HG03432 (cell line): ENCODE results near the gene CACYBP.
"Not testable (repeated sequence)": the region's sequence is repeated elsewhere in the genome, so short reads cannot be mapped to it uniquely, and the experiment has no call there.

Experiments
- ATAC-seq: cut with Tn5 transposase; IDR thresholded peaks from one replicate; pipeline ENCODE4 v1.9.1; 2021; ENCODE audit warnings: mild to moderate bottlenecking, moderate library complexity; ENCODE audit not compliant: unreplicated experiment

The CACYBP gene

DNA sequence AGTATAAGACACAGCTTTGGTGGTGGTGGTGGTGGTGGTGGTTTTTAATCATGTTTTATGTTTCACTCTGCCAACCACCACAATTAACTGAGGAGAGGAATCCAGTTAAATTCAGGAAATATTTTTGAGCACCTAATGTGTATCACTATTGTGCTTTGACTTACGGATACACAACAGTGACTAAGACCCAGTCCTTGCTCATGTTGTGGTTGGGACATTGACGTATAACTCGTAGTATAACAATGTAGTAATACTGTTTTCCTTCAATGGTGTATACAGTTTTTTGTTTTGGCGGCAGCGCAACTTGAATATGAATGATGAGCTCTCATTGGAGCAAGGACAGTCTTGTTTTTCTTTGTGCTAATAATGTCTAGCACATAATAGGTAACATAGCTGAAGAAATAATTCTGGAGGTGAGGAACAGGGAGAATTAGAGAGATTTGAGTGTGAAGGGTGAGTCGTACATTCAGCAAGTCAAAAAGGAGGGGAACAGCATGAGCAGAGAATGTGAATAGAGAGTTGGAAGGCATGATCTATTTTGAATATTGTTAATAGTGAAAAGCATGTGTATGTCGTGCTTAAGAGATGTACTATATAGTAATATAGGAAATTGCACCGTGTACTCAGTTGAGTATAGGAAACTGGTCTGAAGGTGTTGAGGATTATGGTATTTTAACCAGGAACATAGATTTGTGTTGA is 5.5 kb downstream of the CACYBP start:
- no peak for ATAC-seq

DNA sequence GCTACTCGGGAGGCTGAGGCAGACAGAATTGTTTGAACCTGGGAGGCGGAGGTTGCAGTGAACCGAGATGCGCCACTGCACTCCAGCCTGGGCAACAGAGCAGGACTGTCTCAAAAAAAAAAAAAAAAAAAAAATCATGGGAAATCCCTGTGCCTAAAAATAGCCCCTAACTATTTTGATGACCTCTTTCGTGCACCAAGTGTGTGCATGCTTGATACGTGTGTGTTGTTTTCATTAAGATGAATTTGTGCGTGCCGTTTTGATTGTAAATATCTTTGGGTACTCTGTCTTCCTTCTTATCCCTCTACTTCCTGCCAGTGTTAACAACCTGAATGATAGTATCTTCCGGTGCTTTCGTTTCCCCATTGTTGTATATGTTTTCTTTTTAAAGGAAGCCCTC is 9.8 kb downstream of the CACYBP start:
- ATAC-seq = no peak

DNA sequence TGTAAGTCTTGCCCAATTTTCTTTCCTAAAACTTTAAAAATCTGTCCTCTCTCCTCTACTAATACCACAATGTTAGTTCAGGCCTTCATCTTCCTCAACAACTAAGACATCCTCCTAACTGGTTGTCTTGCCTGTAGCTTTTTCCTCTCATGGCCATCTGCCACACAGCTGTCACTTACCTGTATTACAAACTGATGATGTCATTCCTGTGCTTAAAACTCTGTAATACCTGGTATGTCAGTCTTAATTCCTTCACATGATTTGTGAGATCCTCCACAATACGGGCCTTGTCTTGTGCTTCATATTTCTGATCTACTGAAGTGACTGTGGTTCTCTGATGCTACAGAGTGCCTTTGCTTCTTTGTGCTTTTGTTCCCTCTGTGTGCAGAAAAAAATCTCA is 13.7 kb downstream of the CACYBP start:
- no peak for ATAC-seq

DNA sequence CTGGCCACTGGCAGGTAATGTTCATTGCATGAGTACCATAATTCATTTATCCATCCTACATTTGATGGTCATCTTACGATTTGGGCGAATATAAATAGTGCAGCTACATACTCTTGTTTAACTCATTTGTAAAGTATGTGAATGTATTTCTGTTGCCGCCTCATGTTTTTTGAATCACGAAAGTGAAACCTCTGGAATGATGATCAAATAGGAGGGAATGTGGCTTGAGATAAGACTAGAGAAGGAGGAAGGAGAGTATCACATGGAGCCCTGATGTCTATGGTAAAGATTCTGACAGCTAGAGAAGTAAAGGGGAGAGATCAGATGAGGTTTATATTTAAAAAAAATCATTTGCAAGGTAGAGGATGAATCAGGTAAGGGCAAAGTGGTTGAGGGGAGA is 15.5 kb downstream of the CACYBP start:
- ATAC-seq = no peak

DNA sequence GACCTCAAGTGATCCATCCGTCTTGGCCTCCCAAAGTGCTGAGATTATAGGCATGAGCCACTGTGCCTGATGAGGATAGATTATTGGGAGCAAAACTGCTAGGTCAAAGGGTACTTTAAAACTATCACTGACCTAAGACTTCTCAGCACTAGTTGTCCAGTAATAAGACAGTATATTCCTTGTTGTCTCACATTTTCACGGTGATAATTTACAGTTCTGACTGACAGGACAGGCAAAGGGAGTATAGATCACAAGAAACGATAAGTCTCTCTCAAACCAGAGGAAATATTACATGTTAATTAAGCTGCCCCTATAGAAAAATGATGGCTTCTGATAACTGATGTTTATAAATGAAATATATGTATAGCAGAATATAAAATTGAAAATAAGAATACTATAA is 19.8 kb downstream of the CACYBP start:
- no peak for ATAC-seq

DNA sequence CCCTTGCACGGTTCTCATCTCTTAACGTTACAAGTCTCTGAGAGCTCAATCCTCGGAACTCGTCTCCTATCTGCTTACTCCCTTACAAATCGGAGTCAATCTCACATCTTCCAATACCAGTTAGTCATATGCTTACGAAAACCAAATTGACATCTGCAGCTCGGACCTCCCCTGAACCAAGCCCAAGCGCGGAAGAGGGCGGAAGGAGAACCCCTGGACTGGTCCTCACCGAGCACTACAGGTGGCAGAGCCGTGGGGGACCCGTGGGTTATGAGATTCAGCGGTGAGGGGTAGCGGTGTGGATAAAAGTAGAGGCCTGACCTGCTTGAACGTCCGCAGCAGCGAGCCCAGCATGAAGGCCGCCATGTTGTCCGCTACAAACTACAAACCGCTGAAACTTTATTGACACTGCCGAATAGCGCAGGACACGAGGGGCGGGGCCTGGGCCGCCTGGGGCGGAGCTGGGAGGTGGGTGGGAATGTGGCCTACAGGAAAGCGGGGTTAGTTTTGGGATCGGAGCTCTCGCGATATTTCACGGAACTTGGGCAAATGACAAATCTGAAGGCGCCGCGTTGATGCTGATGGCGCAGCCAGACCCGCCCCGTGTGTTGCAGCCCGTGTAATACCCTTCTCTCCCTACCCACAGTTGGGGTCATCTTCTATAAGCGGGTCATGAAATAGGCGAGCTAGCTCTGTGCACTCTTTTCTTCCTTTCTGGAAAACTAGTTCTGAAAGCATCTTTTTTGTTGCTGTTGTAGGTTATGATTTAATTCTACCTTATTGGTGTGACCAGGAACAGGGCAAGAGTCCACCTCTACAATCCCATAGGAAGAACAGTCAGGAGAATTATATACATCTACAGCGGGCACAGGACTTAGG is 23.5 kb downstream of the CACYBP start, which contains the start of gene MRPS14:
Gene MRPS14 (minus strand): TSS at position 383 of the 879 bp plus-strand sequence. CDS start 17 bp downstream, at position 366.
- peak; percentile 95 for ATAC-seq

DNA sequence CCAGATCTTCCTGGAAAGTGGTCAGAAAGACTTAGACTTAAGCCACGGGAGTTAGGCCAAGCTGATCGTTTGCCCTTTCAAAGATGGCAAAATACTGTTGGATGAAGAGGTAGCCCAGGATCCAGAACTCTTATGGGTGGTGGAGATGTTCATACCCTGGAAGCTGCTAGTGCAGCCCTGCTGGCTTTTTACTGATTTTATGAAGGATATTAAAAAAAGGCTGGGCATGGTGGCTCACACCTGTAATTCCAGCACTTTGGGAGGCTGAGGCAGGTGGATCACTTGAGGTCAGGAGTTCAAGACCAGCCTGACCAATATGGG is 24.1 kb downstream of the CACYBP start:
- not testable (repeated sequence) for ATAC-seq

DNA sequence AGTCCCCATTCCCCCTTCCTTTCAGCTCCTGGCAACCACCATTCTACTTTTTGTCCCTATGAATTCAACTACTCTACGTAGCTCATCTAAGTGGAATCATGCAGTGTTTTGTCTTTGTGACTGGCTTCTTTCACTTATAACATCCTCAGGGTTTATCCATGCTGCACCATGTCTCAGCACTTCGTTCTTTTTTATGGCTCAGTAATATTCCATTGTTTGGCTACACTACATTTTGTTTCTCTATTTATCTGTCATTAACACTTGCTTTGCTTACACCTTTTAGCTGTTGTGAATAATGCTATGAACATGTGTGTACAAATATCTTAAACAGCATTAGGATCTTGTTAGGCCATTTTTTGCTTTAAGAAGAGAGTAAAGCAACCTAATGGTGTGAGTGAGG is 25.0 kb downstream of the CACYBP start:
- ATAC-seq = no peak

DNA sequence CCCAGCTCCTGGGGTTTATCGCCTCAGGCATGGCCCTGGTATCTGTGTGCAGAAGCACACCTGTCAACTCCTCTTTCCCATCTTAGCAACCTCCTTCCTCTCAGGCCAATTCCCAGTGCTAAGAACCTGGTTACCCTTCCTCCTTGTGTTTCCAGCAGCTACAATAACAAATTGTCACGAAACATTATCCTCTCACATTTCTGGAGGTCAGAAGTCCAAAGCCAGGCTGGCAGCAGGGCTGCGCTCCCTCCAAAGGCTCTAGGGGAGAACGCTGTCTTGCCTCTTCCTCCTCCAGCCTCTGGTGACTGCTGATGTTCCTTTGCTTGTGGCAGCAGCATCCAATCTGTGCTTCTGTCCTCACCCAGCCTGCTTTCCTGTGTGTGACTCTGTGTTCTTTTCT is 34.2 kb downstream of the CACYBP start:
- no peak for ATAC-seq

DNA sequence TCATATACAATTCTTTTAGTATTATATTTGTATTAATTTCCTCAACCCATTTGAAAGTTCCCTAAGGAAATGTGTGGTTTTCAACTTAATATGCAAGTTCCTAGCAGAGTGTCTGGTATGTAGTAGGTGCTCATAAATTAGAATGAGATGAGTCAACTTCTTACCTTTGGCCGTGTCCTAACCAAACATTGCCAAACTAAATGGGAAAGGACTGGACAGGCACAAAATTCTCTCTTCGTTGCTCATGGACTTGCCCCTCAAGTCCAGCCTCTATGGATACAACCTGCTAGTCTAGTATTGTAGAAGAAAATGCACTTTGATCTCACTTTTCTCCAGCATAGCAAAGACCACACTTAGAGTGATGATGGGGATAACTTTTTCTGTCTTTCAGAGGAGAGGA is 35.0 kb downstream of the CACYBP start:
- no peak for ATAC-seq

DNA sequence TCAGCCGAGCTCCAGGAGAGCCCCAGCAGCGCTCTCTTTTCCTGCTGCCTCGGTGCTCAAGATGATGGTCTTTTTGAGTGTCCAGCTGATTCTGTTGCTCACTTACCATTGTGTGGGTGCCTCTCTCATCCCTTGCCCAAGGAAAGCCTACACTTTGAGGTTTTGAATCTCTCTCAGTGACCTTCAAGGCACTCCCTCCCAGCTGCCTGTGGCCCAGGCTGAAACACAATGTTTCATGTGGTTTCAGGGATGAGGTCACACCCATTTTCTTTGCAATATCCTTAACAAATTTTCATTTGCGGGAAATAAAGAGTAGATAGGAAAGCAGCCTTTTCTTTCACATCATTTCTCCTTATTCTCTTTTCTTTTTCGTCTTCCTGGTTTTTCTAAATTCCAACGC is 36.1 kb downstream of the CACYBP start:
- ATAC-seq = no peak

DNA sequence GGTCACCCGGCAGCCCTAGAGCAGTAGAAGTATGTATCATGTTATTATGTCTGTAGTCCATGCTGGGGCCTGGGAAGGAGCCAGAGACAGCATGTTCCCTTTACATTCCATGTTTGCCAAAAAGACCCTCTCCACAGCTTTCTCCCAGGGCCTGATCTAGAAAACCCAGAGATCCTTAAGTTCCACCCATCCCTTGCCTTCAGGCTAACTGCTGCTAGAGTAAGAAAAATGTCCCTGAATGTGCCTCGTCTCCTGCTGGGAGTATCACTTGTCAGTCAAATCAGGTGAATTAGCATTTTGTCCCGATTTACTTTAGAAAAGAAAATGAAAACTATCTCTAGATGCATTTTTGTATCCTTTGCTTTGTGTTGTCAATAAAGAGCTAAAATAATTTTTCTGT is 36.7 kb downstream of the CACYBP start:
- ATAC-seq = no peak

DNA sequence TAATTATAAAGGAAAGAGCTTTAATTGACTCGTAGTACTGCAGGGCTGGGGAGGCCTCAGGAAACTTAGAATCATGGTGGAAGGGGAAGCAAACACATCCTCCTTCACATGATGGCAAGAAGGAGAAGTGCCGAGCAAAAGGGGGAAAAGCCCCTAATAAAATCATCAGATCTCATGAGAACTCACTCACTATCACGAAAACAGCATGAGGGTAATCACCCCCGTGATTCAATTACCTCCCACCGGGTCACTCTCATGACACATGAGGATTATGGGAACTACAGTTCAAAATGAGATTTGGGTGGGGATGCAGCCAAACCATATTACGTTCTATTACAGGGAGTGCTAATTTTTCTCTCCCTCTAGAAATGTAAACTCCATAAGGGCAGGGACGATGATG is 37.7 kb downstream of the CACYBP start:
- ATAC-seq = no peak

DNA sequence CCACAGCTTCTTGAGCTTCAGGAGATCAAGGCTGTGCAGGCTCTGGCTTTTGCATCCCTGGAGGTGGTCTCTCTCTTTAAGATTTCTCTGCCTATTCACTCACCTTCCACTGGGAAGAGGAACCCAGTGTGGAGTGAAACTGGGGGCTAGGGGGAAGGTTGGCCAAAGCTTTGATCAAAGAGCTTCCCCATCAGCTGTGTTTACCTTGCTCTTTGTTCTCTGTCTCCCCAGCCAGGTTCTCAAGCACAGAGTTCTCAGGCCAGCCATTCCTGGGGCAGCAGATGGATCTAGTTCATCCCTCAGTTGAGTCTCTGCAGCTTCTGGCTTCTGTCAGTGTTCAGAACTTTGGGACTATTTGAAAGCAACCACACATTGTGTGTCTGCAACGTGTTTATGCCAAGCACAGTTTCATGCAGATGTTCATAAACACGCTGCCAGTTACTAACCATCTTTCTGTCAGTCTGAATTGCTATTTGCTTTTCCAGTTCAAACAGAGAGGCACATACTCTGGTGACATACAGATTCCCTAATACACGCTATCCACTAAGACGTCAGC is 40.7 kb downstream of the CACYBP start:
- ATAC-seq = no peak

DNA sequence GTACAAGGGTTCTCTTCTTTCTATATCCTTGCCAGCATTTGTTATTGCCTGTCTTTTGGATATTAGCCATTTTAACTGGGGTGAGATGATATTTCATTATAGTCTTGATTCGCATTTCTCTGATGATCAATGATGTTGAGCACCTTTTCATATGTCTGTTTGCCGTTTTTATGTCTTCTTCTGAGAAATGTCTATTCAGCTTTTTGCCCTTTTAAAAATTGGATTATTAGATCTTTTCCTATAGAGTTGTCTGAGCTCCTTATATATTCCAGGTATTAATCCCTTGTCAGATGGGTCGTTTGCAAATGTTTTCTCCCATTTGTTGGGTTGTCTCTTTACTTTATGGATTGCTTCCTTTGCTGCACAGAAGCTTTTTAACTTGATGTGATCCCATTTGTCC is 42.9 kb downstream of the CACYBP start:
- no peak for ATAC-seq

DNA sequence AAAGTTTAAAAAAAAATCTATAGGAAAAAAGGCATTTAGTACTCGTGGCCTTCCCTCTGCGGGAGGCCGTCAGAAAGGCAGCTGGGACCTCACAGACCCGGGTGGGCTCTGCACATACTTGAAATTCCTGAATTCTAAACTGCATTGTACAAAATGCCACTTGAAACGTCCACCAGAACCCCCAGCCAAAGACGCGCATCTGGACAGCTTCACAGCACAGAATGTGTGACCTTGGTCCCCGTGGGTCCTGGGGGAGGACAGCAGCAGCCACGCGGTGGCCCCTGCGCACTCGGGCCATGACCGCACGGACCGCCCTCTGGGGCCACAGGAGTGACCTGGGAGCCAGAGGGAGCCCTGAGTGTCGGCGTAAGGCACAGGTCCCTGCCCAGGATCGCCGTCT is 44.1 kb downstream of the CACYBP start:
- ATAC-seq = no peak

DNA sequence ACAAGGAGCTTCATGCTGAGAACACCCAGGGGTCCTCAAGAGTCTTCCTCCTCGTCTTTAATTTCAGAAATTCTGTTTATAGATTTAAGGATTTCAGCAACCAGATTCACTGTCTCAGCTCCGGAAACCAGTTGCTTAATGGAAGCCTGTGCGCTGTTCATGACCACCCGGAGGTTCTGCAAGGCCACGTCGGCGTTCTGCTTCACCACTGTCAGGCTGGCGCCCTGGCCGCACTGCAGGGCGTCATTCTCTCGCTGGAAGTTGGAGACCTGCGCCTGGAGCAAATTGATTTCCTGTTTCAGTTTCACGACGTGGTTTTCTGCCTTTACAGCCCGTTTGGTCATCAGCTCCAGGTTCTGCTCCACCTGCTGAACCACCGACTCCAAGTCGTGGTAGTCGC is 44.8 kb downstream of the CACYBP start:
- not testable (repeated sequence) for ATAC-seq

DNA sequence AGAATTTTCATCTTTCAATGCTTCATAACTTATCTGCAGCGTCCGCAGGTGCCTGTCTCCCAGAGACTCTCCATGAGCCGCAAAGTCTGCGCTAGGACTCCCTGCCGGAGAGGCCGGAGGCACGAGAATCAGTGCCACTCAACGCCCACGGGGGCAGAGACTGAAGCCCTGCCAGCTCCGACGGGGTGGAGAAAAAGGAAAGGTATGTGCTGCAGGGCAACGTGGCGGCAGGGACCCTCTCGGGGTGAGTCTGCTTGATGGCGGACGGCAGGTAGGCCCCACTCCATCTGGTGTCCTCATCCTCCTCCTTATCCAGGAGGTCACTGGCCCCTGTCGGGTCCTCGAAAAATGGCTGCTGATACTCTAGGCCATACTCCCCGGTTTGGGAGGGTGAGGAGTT is 45.4 kb downstream of the CACYBP start:
- ATAC-seq = no peak

DNA sequence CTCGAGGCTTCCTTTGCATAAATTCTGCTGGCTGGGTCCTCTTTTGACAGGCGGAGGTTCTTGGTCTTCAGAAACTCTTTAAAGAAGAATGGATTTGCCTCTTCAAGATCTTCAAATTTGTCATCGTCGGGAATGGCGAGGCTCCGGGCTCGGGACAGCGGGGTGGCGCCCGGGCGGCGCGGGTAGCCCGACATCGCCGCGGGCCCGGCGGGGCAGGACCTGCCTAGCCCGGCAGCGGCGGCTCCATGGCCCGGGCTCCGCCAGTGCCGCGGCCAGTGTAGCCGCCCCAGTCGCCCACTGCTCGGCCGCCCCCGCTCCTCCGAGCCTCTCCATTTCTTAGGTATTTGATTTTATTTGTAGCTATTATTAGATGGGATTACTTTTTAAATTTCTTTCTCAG is 45.8 kb downstream of the CACYBP start:
- no peak for ATAC-seq

DNA sequence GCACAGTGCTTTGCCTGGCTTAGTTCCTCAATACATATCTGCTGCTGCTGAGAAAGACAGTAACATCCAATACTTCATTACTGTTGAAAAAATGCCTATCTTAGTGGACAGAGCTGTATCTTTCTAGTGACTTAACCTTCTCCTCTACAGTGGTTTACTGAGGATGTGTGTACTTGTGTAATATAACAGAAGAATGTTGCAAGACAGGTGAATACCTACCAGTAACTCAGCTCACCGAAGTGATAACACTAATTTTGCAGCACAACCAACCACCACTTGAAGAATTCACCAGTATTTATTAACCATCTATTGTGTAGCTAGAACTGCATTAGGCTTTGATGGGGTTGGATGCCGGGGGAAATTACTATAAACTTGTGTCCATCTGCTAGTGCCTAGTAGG is 51.2 kb downstream of the CACYBP start:
- no peak for ATAC-seq

DNA sequence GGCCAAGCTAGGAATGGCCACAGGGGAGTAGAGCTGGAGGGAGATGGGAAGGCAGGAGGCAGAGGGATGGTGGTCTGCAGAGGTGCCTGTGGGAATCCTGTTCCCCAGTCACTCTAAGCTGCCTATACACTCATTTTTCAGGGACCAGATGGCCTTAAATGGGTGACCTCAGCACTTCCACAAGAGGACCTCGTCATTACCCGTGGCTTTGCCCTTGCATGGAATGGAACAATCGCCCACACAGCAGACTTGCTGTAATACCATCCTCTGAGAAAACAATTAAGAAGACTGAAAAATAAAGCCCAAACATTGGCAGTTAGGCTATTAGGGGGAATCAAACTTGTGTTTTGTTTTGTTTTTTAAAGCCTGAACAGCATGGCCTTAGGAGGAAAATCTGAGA is 55.0 kb downstream of the CACYBP start:
- ATAC-seq = no peak
